GM12864 (cell line): ENCODE results near the gene NEDD9.

Experiments used
- DNase-seq: peaks from one replicate; pipeline ENCODE4 v3.0.0-alpha.2; 2011; ENCODE audit warnings: low read depth
- H3K4me3 ChIP-seq: 2 replicates; pipeline ENCODE4 v1.5.1; 2011; ENCODE audit warnings: mild to moderate bottlenecking, low read depth, low read length, control low read depth
- TF ChIP-seq, protein P1 (sequence below): IDR thresholded peaks from 2 replicates; pipeline ENCODE4 v1.5.1; 2011; ENCODE audit warnings: low read depth, mild to moderate bottlenecking, moderate library complexity, low read length, control low read depth, inconsistent platforms; ENCODE audit errors: missing control alignments

The NEDD9 gene, protein sequence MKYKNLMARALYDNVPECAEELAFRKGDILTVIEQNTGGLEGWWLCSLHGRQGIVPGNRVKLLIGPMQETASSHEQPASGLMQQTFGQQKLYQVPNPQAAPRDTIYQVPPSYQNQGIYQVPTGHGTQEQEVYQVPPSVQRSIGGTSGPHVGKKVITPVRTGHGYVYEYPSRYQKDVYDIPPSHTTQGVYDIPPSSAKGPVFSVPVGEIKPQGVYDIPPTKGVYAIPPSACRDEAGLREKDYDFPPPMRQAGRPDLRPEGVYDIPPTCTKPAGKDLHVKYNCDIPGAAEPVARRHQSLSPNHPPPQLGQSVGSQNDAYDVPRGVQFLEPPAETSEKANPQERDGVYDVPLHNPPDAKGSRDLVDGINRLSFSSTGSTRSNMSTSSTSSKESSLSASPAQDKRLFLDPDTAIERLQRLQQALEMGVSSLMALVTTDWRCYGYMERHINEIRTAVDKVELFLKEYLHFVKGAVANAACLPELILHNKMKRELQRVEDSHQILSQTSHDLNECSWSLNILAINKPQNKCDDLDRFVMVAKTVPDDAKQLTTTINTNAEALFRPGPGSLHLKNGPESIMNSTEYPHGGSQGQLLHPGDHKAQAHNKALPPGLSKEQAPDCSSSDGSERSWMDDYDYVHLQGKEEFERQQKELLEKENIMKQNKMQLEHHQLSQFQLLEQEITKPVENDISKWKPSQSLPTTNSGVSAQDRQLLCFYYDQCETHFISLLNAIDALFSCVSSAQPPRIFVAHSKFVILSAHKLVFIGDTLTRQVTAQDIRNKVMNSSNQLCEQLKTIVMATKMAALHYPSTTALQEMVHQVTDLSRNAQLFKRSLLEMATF

DNA sequence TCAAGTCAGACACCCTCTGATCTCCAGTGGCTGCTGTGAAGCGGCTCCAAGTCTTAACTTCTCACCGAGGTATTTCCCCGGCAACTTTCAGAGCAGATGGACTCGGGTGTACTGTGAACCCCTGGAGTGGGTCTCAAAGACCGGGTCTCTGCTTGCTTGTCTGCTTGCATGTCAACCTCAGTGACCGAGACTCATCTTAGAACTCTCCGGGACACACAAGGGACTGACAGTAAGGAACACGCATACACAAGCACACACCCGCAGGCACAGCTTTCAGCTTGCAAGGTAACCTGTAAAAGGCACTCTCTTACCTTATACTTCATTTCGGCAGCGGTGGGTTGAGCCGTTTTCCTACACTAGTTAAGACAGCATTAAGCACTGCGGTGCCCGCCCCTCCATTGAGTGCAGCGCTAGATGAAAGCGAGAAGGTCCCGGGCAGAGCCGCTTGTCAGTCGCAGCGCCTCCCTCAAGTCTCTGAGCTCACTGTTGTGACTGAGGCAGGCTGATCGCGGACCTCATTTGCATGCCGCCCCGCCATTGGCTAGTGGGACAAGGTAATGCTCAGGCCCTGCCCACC lies at the start of gene NEDD9:
Gene NEDD9 (minus strand): TSS at position 476 of the 577 bp plus-strand sequence. CDS start 153 bp downstream, at position 323.
- DNase-seq = peak; percentile 82
- TF ChIP-seq, protein P1, sequence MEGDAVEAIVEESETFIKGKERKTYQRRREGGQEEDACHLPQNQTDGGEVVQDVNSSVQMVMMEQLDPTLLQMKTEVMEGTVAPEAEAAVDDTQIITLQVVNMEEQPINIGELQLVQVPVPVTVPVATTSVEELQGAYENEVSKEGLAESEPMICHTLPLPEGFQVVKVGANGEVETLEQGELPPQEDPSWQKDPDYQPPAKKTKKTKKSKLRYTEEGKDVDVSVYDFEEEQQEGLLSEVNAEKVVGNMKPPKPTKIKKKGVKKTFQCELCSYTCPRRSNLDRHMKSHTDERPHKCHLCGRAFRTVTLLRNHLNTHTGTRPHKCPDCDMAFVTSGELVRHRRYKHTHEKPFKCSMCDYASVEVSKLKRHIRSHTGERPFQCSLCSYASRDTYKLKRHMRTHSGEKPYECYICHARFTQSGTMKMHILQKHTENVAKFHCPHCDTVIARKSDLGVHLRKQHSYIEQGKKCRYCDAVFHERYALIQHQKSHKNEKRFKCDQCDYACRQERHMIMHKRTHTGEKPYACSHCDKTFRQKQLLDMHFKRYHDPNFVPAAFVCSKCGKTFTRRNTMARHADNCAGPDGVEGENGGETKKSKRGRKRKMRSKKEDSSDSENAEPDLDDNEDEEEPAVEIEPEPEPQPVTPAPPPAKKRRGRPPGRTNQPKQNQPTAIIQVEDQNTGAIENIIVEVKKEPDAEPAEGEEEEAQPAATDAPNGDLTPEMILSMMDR = no peak
- peak within 1 kb of the TSS; percentile 51 for H3K4me3 ChIP-seq

DNA sequence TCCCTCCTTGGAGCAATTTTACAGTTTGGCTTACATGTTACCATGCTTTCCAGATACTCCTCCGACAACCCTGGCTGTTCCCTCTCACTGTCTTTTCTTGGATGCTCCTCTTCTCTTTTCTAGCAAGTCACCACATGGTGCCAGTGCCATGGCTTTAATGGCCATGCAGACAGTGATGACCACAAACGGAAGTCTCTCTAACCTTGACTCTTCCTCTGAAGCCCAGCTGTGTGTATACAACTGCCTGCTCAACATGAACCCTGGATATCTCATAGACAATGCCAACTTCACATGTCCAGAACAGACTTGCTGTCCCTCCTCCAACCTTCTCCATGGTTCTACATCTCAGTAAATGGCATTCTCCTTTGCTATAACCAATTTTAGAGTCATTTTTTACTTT lies 49.8 kb upstream of the NEDD9 start:
- no peak overlapping the region for H3K4me3 ChIP-seq
- TF ChIP-seq, protein P1 = no peak
- DNase-seq = no peak

DNA sequence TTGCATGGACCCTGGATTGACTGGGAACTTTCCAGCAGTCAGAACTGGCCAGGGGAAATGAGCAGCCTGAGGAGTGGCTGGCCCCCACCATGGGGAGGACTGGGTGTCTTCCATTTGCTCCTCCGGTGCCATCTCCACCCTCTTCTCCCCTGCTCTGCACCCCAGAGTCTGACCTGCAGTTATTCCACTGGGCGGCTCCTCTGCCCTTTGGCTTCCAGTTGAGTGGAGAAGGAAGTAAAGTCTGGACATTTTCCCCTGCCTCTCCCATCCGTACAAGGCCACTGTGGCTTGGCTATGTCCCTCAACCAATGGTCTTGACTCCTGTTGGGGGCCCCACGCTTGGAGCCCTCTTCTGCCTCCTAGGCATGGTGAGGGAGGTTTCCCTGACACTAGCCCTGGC lies 47.9 kb upstream of the NEDD9 start:
- no peak for DNase-seq
- TF ChIP-seq, protein P1 = no peak
- H3K4me3 ChIP-seq = no peak overlapping the region

DNA sequence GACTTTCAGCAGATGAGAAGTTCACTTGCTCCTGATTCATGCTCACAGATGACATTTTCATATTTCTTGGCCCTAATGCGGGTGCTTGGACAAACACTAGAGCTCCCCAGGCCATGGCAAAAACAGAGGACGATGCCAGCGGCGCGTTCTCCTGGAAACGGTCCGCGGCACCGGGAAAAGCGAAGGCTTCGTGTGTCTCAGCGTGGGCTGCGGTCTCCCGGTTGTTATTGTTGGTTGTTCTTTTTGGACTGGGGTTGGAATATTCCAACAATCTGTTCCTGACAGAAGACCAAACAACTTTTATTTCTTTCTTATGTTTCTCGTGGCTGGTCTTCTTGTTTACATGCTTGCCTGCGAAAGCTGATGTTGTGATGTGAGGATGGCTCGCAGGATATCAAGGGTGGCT lies 46.8 kb upstream of the NEDD9 start:
- H3K4me3 ChIP-seq = no peak overlapping the region
- TF ChIP-seq, protein P1 = no peak
- no peak for DNase-seq

DNA sequence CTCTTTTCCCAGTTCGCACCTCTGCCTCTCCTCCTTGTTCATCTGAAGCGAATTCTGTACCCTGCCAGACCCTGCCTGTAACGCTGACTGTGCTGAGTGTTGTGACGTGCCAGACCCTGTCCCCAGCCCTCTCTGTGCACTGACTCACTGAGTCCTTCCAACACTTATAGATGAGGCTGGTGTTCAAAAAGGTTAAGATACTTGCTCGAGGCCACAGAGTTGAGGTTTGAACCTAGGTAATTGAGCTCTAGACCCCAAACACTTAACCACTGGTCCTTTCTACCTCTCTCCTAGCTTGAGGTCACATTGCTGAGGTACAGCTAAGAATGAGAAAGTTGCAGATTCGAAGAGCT lies 45.7 kb upstream of the NEDD9 start:
- DNase-seq = no peak
- H3K4me3 ChIP-seq = peak overlapping the region; percentile 24
- TF ChIP-seq, protein P1 = no peak

DNA sequence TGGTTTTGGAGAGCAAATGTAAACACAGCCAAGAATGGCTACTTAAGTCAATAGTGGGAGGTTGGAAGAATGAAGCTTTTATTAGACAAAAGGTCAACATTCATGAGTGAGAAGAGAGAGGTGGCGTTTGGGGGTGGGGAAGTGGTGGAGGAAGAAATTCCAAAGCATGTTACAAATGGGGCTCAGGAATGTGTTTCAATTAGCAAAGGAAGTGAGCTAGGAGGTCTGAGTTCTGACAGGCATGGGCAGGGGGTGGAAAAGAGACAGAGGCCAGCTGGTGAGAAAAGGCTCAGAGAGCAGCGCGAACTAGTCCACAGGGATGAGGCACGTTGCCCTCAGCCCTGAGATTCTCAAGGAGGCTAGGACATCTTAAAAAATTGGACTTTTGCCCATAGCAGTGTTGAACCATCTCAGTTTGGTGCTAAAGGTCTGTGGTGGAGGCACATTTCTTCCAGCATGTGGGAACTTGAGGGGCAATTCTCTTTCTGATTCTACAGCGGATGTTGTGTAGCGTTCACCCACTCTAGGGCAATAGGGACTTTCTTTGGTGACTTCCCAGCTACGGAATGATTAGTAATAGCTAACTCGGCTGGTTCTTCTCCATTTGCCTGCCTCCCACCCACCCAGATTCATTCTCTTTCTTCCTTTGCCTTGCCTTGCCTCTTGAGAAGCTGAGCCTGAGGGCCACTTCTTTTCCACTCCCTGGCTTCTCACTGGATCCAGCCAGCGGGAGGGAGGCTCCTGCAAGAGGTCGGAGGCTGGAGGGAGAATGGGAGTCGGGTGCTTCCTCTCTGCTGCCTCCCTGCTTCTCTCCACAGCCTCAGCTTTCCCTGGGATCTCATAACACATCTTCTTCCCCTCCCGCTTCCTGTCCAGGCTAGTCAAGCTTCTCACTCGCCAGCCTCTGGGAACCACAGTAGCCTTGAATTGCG lies 45.1 kb upstream of the NEDD9 start:
- H3K4me3 ChIP-seq = peak overlapping the region; percentile 24
- TF ChIP-seq, protein P1 = no peak
- DNase-seq = peak; percentile 59
